Peyer's patch (tissue), 4 donors: ENCODE measurements around the gene GALNT1. TPM values are rescaled to one million over a fixed set of nuclear protein-coding genes. Genes with fewer than 3 reads are reported as not detected.

Source experiments
- DNase-seq, 3 donors: peaks; one replicate each; pipeline ENCODE4 v3.0.0-alpha.2; 2017 to 2019
- H3K27ac ChIP-seq, 4 donors: fragments of 200-600 bp; sonication (generic); one replicate each; pipeline ENCODE4 v1.5.1; 2016 to 2019
- H3K27me3 ChIP-seq, 2 donors: fragments of 200-600 bp; sonication (generic); one replicate each; pipeline ENCODE4 v1.5.1; 2019
- H3K36me3 ChIP-seq, 3 donors: fragments of 200-600 bp; sonication (generic); one replicate each; pipeline ENCODE4 v1.5.1; 2016 to 2019
- H3K4me1 ChIP-seq, 4 donors: fragments of 200-600 bp; sonication (generic); one replicate each; pipeline ENCODE4 v1.5.1; 2016 to 2019
- H3K4me3 ChIP-seq, 4 donors: fragments of 200-600 bp; sonication (generic); 1 replicate in 3 of 4; 2 replicates in 1 of 4; pipeline ENCODE4 v1.5.1; 2016 to 2019; ENCODE audit warnings: mild to moderate bottlenecking in 1 of 4
- H3K9me3 ChIP-seq, 4 donors: fragments of 200-600 bp; sonication (generic); one replicate each; pipeline ENCODE4 v1.5.1; 2016 to 2019; ENCODE audit warnings: mild to moderate bottlenecking in 1 of 4
- CTCF ChIP-seq, 6 experiments: fragments of 450-650 bp in 4 of 6; fragments of 200-600 bp in 2 of 6; sonication (generic) in 1 of 6; IDR thresholded peaks; one replicate each; pipeline ENCODE4 v1.5.1; 2017 to 2019; ENCODE audit warnings: antibody characterized with exemption in 6 of 6, mild to moderate bottlenecking in 3 of 6, moderate library complexity in 1 of 6
- POLR2A ChIP-seq, 2 donors: fragments of 450-650 bp; IDR thresholded peaks; one replicate each; pipeline ENCODE4 v1.5.1; 2017; ENCODE audit warnings: antibody characterized with exemption in 2 of 2, mild to moderate bottlenecking in 2 of 2, moderate library complexity in 2 of 2
- total RNA-seq, 4 donors: library from RNA; depleted of rRNA; stranded (reverse); fragments of >200 nt; gene quantifications; one replicate each; pipeline ENCODE4 v1.1.0, GENCODE V29; 2016

Gene GALNT1
- total RNA-seq, 4 donors from 2014 or later = 30.5 to 87.6 (median 70.7) TPM

- Histone ChIP-seq H3K4me3 (no peak overlapping the region), H3K27me3 (no peaks in the 10 kb centered on the region), H3K36me3 (no peaks in the 10 kb centered on the region), H3K4me1 (no peaks in the 10 kb centered on the region), H3K9me3 (no peaks in the 10 kb centered on the region), H3K27ac (no peak overlapping the region)
- no peak for TF ChIP-seq CTCF (IDR thresholded peaks at IDR 0.05)
- no peak for TF ChIP-seq POLR2A (IDR thresholded peaks at IDR 0.05)
- no peak for DNase-seq
These were observed 151.9 kb downstream of the GALNT1 start for GRCh38 chr18:35733408-35733807.

DNA sequence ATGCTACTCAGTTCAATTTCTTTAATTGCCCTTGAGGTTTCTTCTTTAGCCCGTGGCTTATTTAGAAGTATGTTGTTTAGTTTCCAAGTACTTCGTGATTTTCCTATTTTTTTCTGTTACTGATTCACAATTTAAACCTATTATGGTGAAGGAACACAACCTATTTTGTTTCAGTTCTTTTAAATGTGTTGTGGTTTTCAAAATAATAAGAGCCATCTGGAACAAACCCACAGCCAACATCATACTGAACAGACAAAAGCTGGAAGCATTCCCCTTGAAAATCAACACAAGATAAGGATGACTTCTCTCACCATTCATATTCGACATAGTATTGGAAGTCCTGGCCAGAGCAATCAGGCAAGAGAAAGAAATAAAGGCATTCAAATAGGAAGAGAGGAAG is 155.2 kb downstream of the GALNT1 start:
- TF ChIP-seq POLR2A (IDR thresholded peaks at IDR 0.05) = no peak
- no peak for TF ChIP-seq CTCF (IDR thresholded peaks at IDR 0.05)
- Histone ChIP-seq H3K27me3 (no peaks in the 10 kb centered on the region), H3K27ac (no peak overlapping the region), H3K9me3 (no peaks in the 10 kb centered on the region), H3K4me3 (no peak overlapping the region), H3K4me1 (no peaks in the 10 kb centered on the region), H3K36me3 (no peaks in the 10 kb centered on the region)
- no peak for DNase-seq

GRCh38 chr18:35739778-35740177 is 158.2 kb downstream of the GALNT1 start:
- Histone ChIP-seq H3K4me3 (no peak overlapping the region), H3K27ac (no peak overlapping the region), H3K36me3 (no peaks in the 10 kb centered on the region), H3K9me3 (no peaks in the 10 kb centered on the region), H3K27me3 (no peaks in the 10 kb centered on the region), H3K4me1 (no peaks in the 10 kb centered on the region)
- TF ChIP-seq CTCF (IDR thresholded peaks at IDR 0.05) (no peak), POLR2A (IDR thresholded peaks at IDR 0.05) (no peak)
- no peak for DNase-seq

GRCh38 chr18:35740656-35741055 is 159.1 kb downstream of the GALNT1 start:
- no peak overlapping the region for H3K4me3 ChIP-seq
- no peak overlapping the region for H3K27ac ChIP-seq
- DNase-seq = no peak
- no peak for TF ChIP-seq CTCF (IDR thresholded peaks at IDR 0.05)
- no peak for TF ChIP-seq POLR2A (IDR thresholded peaks at IDR 0.05)
- no peaks in the 10 kb centered on the region for H3K4me1 ChIP-seq
- no peaks in the 10 kb centered on the region for H3K36me3 ChIP-seq
- no peaks in the 10 kb centered on the region for H3K27me3 ChIP-seq
- no peaks in the 10 kb centered on the region for H3K9me3 ChIP-seq

GRCh38 chr18:35743916-35744315 is 162.4 kb downstream of the GALNT1 start:
- H3K27ac ChIP-seq = no peak overlapping the region
- H3K4me3 ChIP-seq = no peak overlapping the region
- H3K9me3 ChIP-seq = no peaks in the 10 kb centered on the region
- no peaks in the 10 kb centered on the region for H3K27me3 ChIP-seq
- DNase-seq = no peak
- no peak for TF ChIP-seq POLR2A (IDR thresholded peaks at IDR 0.05)
- no peak for TF ChIP-seq CTCF (IDR thresholded peaks at IDR 0.05)
- no peaks in the 10 kb centered on the region for H3K4me1 ChIP-seq
- no peaks in the 10 kb centered on the region for H3K36me3 ChIP-seq

DNA sequence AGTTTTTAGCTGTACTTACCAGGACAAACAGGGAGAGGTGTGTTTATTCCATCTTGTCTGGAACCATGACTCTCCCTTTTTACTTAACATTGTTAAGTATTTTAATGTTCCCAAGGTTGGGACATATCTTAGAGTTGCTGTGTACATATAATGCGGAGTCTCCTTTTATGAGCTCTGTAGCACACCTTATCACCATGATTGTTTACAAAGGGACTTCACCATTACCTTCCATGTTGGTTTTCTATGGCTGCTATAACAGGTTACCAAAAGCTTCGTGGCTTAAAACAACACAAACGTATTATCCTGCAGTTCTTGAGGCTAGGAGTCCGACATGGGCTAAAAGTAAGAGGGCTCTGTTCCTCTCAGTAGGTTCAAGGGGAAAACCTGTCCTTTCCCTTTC is 164.3 kb downstream of the GALNT1 start:
- Histone ChIP-seq H3K4me1 (no peaks in the 10 kb centered on the region), H3K36me3 (no peaks in the 10 kb centered on the region), H3K27ac (no peak overlapping the region), H3K27me3 (no peaks in the 10 kb centered on the region), H3K9me3 (no peaks in the 10 kb centered on the region), H3K4me3 (no peak overlapping the region)
- no peak for DNase-seq
- TF ChIP-seq CTCF (IDR thresholded peaks at IDR 0.05) = no peak
- TF ChIP-seq POLR2A (IDR thresholded peaks at IDR 0.05) = no peak
